ENCODE results near the gene CD160.

Gene CD160

DNA sequence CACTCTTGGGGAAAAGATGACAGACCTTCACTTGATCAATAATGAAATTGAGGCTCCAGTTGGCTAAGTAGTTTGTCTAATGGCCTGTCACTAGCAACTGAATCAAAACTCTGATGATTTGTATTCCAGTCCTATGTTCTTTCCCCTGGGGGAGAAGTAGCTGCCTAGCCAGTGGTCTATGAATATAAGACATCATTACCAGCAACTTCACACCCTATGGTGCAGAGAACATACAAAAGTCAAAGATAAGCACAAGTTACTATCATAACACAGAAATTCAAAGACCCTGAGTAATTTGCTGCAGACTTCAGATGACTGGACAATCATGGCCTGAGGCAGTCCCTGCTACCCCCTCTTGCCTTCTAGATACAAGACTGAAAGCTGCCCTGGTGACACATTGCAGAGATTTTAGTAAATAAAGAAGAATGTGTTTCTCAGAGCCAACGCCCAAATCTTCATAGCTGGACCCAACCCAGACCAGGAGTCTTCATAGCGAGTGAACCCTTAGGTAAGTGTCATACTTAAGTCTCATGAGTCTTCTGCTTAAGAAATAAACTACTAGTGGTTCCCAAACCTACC, 13.1 kb upstream of the CD160 start:
- no peak; the same call in 1 of the 3 replicates for ATAC-seq
- no peak for TF ChIP-seq ZFP3 (CRISPR knock-in tag; IDR thresholded peaks at IDR 0.05)
- TF ChIP-seq, protein P1, sequence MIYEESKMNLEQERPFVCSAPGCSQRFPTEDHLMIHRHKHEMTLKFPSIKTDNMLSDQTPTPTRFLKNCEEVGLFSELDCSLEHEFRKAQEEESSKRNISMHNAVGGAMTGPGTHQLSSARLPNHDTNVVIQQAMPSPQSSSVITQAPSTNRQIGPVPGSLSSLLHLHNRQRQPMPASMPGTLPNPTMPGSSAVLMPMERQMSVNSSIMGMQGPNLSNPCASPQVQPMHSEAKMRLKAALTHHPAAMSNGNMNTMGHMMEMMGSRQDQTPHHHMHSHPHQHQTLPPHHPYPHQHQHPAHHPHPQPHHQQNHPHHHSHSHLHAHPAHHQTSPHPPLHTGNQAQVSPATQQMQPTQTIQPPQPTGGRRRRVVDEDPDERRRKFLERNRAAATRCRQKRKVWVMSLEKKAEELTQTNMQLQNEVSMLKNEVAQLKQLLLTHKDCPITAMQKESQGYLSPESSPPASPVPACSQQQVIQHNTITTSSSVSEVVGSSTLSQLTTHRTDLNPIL (CRISPR knock-in tag; IDR thresholded peaks at IDR 0.05; ENCODE audit: low read depth) = no peak
- TF ChIP-seq ZC3H10 (CRISPR knock-in tag; IDR thresholded peaks at IDR 0.05) = no peak
- no peak for TF ChIP-seq TCF4 (CRISPR knock-in tag; IDR thresholded peaks at IDR 0.05; ENCODE audit: borderline replicate concordance)
- TF ChIP-seq, protein P2, sequence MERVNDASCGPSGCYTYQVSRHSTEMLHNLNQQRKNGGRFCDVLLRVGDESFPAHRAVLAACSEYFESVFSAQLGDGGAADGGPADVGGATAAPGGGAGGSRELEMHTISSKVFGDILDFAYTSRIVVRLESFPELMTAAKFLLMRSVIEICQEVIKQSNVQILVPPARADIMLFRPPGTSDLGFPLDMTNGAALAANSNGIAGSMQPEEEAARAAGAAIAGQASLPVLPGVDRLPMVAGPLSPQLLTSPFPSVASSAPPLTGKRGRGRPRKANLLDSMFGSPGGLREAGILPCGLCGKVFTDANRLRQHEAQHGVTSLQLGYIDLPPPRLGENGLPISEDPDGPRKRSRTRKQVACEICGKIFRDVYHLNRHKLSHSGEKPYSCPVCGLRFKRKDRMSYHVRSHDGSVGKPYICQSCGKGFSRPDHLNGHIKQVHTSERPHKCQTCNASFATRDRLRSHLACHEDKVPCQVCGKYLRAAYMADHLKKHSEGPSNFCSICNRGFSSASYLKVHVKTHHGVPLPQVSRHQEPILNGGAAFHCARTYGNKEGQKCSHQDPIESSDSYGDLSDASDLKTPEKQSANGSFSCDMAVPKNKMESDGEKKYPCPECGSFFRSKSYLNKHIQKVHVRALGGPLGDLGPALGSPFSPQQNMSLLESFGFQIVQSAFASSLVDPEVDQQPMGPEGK (CRISPR knock-in tag; IDR thresholded peaks at IDR 0.05; ENCODE audit: borderline replicate concordance) = no peak
- TF ChIP-seq ESRRG (CRISPR knock-in tag; IDR thresholded peaks at IDR 0.05) = no peak
- no peak for TF ChIP-seq PPARA (CRISPR knock-in tag; IDR thresholded peaks at IDR 0.05; ENCODE audit: borderline replicate concordance)
- TF ChIP-seq ZNF70 (CRISPR knock-in tag; IDR thresholded peaks at IDR 0.05) = no peak
- TF ChIP-seq SNAI2 (CRISPR knock-in tag; IDR thresholded peaks at IDR 0.05) = no peak
- no peak for TF ChIP-seq ARNTL (CRISPR knock-in tag; IDR thresholded peaks at IDR 0.05; ENCODE audit: borderline replicate concordance, low read depth)
- no peak for TF ChIP-seq ISL1 (CRISPR knock-in tag; IDR thresholded peaks at IDR 0.05)
- no peak for TF ChIP-seq BACH2 (CRISPR knock-in tag; IDR thresholded peaks at IDR 0.05; ENCODE audit: borderline replicate concordance)
- no peak for TF ChIP-seq OSR1 (CRISPR knock-in tag; IDR thresholded peaks at IDR 0.05)
- TF ChIP-seq, protein P3, sequence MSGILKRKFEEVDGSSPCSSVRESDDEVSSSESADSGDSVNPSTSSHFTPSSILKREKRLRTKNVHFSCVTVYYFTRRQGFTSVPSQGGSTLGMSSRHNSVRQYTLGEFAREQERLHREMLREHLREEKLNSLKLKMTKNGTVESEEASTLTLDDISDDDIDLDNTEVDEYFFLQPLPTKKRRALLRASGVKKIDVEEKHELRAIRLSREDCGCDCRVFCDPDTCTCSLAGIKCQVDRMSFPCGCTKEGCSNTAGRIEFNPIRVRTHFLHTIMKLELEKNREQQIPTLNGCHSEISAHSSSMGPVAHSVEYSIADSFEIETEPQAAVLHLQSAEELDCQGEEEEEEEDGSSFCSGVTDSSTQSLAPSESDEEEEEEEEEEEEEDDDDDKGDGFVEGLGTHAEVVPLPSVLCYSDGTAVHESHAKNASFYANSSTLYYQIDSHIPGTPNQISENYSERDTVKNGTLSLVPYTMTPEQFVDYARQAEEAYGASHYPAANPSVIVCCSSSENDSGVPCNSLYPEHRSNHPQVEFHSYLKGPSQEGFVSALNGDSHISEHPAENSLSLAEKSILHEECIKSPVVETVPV (CRISPR knock-in tag; IDR thresholded peaks at IDR 0.05) = no peak
- TF ChIP-seq TSHZ2 (CRISPR knock-in tag; IDR thresholded peaks at IDR 0.05) = no peak
- TF ChIP-seq TOX (CRISPR knock-in tag; IDR thresholded peaks at IDR 0.05; ENCODE audit: borderline replicate concordance) = no peak
- TF ChIP-seq ZNF565 (CRISPR knock-in tag; conservative IDR thresholded peaks at IDR 0.05; ENCODE audit: low read depth) = no peak

DNA sequence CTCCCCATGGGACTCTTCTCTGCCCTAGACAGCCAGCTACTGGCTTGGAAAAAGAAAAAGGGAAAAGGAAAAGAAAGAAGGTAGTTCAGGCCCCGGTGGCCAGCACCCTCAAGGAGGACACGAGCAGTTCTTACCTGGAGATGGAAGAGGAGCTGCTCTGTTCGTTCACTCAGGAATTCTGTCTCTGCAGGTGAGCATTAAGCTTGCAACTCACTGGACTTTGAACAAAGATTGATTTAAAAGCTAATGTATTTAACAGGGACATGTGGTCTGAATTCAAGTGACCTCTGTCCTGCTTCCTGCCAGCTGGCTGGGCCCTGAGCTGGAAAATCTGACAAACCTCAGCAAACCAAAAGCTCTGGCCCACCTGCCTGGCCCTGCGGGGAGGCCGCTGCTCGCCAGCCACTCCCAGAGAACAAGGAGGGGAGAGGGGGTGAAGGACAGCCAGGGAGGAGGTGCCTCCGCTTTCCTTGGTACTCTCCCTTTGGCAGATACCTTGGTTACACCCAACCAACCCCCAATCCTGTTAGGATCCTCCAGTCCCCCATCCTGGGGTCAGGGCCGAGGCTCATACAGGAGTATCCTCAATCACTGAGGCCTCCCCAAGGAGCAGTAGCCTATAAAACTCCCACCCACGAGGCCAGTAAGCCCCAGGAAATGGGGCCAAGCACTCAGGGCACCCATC, 12.0 kb upstream of the CD160 start, which contains the start of gene PDZK1:
Gene PDZK1 (minus strand): TSS at position 186 of the 685 bp plus-strand sequence. CDS start 19,347 bp downstream, outside the sequence.
- ATAC-seq = no peak; the same call in 2 of the 3 replicates
- TF ChIP-seq TOX (CRISPR knock-in tag; IDR thresholded peaks at IDR 0.05; ENCODE audit: borderline replicate concordance) (no peak), ZC3H10 (CRISPR knock-in tag; IDR thresholded peaks at IDR 0.05) (no peak), ZNF70 (CRISPR knock-in tag; IDR thresholded peaks at IDR 0.05) (no peak), RARB (CRISPR knock-in tag; IDR thresholded peaks at IDR 0.05) (no peak), SNAI2 (CRISPR knock-in tag; IDR thresholded peaks at IDR 0.05) (no peak), ZNF565 (CRISPR knock-in tag; conservative IDR thresholded peaks at IDR 0.05; ENCODE audit: low read depth) (no peak), ZNF8 (CRISPR knock-in tag; IDR thresholded peaks at IDR 0.05) (no peak), OSR1 (CRISPR knock-in tag; IDR thresholded peaks at IDR 0.05) (no peak), TSHZ2 (CRISPR knock-in tag; IDR thresholded peaks at IDR 0.05) (no peak), CSDC2 (CRISPR knock-in tag; IDR thresholded peaks at IDR 0.05) (no peak), GLIS3 (CRISPR knock-in tag; IDR thresholded peaks at IDR 0.05) (no peak), ESRRG (CRISPR knock-in tag; IDR thresholded peaks at IDR 0.05) (no peak), BACH2 (CRISPR knock-in tag; IDR thresholded peaks at IDR 0.05; ENCODE audit: borderline replicate concordance) (no peak)
- TF ChIP-seq, protein P2 (CRISPR knock-in tag; IDR thresholded peaks at IDR 0.05; ENCODE audit: borderline replicate concordance) = no peak
- TF ChIP-seq, protein P3 (CRISPR knock-in tag; IDR thresholded peaks at IDR 0.05) = no peak
- TF ChIP-seq, protein P4, sequence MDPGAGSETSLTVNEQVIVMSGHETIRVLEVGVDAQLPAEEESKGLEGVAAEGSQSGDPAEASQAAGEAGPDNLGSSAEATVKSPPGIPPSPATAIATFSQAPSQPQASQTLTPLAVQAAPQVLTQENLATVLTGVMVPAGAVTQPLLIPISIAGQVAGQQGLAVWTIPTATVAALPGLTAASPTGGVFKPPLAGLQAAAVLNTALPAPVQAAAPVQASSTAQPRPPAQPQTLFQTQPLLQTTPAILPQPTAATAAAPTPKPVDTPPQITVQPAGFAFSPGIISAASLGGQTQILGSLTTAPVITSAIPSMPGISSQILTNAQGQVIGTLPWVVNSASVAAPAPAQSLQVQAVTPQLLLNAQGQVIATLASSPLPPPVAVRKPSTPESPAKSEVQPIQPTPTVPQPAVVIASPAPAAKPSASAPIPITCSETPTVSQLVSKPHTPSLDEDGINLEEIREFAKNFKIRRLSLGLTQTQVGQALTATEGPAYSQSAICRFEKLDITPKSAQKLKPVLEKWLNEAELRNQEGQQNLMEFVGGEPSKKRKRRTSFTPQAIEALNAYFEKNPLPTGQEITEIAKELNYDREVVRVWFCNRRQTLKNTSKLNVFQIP (CRISPR knock-in tag; IDR thresholded peaks at IDR 0.05; ENCODE audit: borderline replicate concordance, low read depth) = no peak

All from SK-N-SH treated with all-trans-retinoic acid at 6 μM for 48 hours (cell line).